ENCODE results near the gene ANKRD42.

DNA sequence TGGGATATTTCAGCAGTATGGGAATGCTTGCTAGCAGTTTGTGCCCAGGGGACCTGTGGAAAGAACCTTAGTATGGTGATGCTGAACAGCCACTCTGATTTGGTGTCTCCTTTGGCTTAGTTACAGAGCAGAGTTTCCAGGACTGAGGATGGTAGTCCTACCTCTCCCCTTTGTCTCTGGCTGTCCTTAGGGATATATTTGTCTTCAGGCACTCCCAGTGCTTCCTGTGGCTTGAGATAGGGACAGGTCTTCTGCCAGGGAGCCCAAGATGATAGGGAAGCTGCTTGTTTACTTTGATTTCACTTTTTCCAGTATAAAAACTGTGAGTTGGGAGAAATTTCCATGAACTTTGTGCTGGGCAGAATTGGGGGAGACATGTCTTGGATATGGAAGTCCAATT is 28.2 kb downstream of the ANKRD42 start:
- TF ChIP-seq, protein P1, sequence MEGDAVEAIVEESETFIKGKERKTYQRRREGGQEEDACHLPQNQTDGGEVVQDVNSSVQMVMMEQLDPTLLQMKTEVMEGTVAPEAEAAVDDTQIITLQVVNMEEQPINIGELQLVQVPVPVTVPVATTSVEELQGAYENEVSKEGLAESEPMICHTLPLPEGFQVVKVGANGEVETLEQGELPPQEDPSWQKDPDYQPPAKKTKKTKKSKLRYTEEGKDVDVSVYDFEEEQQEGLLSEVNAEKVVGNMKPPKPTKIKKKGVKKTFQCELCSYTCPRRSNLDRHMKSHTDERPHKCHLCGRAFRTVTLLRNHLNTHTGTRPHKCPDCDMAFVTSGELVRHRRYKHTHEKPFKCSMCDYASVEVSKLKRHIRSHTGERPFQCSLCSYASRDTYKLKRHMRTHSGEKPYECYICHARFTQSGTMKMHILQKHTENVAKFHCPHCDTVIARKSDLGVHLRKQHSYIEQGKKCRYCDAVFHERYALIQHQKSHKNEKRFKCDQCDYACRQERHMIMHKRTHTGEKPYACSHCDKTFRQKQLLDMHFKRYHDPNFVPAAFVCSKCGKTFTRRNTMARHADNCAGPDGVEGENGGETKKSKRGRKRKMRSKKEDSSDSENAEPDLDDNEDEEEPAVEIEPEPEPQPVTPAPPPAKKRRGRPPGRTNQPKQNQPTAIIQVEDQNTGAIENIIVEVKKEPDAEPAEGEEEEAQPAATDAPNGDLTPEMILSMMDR (conservative IDR thresholded peaks at IDR 0.05): no peak
- TF ChIP-seq EZH2 (IDR thresholded peaks at IDR 0.05; ENCODE audit: low read depth): no peak

Measured in PC-9 (cell line).